SK-N-SH (cell line): ENCODE data around the gene TRMT1L.

Source experiments
- CTCF ChIP-seq: fragments of 200-600 bp; sonication (generic); IDR thresholded peaks from 2 replicates; pipeline ENCODE4 v1.6.1; 2017; ENCODE audit warnings: antibody characterized with exemption, mild to moderate bottlenecking, moderate library complexity
- FOXJ3 ChIP-seq: sonication (generic); formaldehyde crosslinking; IDR thresholded peaks from 2 replicates; pipeline ENCODE4 v1.5.1; 2020; ENCODE audit warnings: mild to moderate bottlenecking, missing genetic modification reagents
- GATA2 ChIP-seq: sonication (generic); formaldehyde crosslinking; IDR thresholded peaks from 2 replicates; pipeline ENCODE4 v1.5.0; 2020; ENCODE audit warnings: mild to moderate bottlenecking, missing genetic modification reagents
- JUND ChIP-seq: IDR thresholded peaks from 2 replicates; pipeline ENCODE4 v1.4.0; 2012
- MAX ChIP-seq: IDR thresholded peaks from 2 replicates; pipeline ENCODE4 v1.4.0; 2012; ENCODE audit warnings: low read depth
- MEF2A ChIP-seq: IDR thresholded peaks from 2 replicates; pipeline ENCODE4 v1.4.0; 2012; ENCODE audit warnings: low read depth, borderline replicate concordance
- RAD21 ChIP-seq: IDR thresholded peaks from 2 replicates; pipeline ENCODE4 v1.6.1; 2012; ENCODE audit warnings: mild to moderate bottlenecking, low read length
- RCOR1 ChIP-seq: fragments of 150-350 bp; IDR thresholded peaks from 2 replicates; pipeline ENCODE4 v1.6.1; 2017; ENCODE audit warnings: antibody characterized with exemption, low read length
- REST ChIP-seq: IDR thresholded peaks from 2 replicates; pipeline ENCODE4 v1.6.1; 2012; ENCODE audit warnings: mild to moderate bottlenecking, low read depth, low read length, moderate library complexity
- SMC3 ChIP-seq: IDR thresholded peaks from 2 replicates; pipeline ENCODE4 v1.6.1; 2012; ENCODE audit warnings: low read depth, low read length, improper control_type of control experiment
- TAF1 ChIP-seq: IDR thresholded peaks from 2 replicates; pipeline ENCODE4 v1.6.1; 2012; ENCODE audit warnings: low read depth, mild to moderate bottlenecking, low read length, moderate library complexity, borderline replicate concordance
- TCF12 ChIP-seq: IDR thresholded peaks from 2 replicates; pipeline ENCODE4 v1.4.0; 2012
- TEAD4 ChIP-seq: IDR thresholded peaks from 2 replicates; pipeline ENCODE4 v1.4.0; 2012; ENCODE audit warnings: mild to moderate bottlenecking, borderline replicate concordance; ENCODE audit not compliant: insufficient read depth
- ZBTB33 ChIP-seq: IDR thresholded peaks from 2 replicates; pipeline ENCODE4 v1.4.0; 2012; ENCODE audit warnings: low read depth, borderline replicate concordance

GRCh38 chr1:185137896-185138545, 18.7 kb downstream of the TRMT1L start:
- TF ChIP-seq CTCF = no peak
- TF ChIP-seq TEAD4 = no peak
- TF ChIP-seq REST = no peak
- TF ChIP-seq RAD21 = no peak
- no peak for TF ChIP-seq JUND
- TF ChIP-seq FOXJ3 (CRISPR knock-in tag) = no peak
- no peak for TF ChIP-seq RCOR1
- TF ChIP-seq MAX = no peak
- no peak for TF ChIP-seq GATA2
- no peak for TF ChIP-seq ZBTB33
- no peak for TF ChIP-seq MEF2A
- no peak for TF ChIP-seq TCF12
- TF ChIP-seq TAF1 = no peak
- no peak for TF ChIP-seq SMC3
